Mucosa of descending colon (tissue), 3 donors: Measurements from ENCODE around the gene CRISPLD2. TPM values are rescaled to one million over a fixed set of nuclear protein-coding genes. Genes with fewer than 3 reads are reported as not detected.
A peak's percentile ranks its signal among the peaks of the same experiment; 100 is the strongest.

ENCODE experiments used
- ATAC-seq: fragments of 200-7000 bp; cut with Tn5 transposase; one replicate; pipeline ENCODE4 v1.9.1; 2020; ENCODE audit warnings: mild to moderate bottlenecking, moderate library complexity
- DNase-seq, 3 donors: peaks; one replicate each; pipeline ENCODE4 v3.0.0-alpha.2; 2020
- H3K36me3 ChIP-seq: fragments of 200-600 bp; one replicate; pipeline ENCODE4 v1.8.0; 2021; ENCODE audit warnings: low read depth, mild to moderate bottlenecking
- H3K4me1 ChIP-seq: fragments of 200-600 bp; one replicate; pipeline ENCODE4 v1.8.0; 2021; ENCODE audit warnings: low read depth, mild to moderate bottlenecking
- H3K4me3 ChIP-seq: fragments of 200-600 bp; one replicate; pipeline ENCODE4 v1.8.0; 2021; ENCODE audit warnings: mild to moderate bottlenecking
- H3K9me3 ChIP-seq: fragments of 200-600 bp; one replicate; pipeline ENCODE4 v1.8.0; 2021; ENCODE audit warnings: mild to moderate bottlenecking
- intact Hi-C, 2 donors: fragments of 100-400 bp; cut with DNase I in 1 of 2; cut with micrococcal nuclease in 1 of 2; formaldehyde crosslinking; loops; one replicate each; pipeline versions ENCODE4 v1.11.0 to v1.11.1; 2022; cut with DNase I, micrococcal nuclease
- total RNA-seq, 3 donors: library from RNA; stranded (reverse); fragmentation: NEBNext Ultra II Directional in 2 of 3; extraction: Animal tissue kit (Norgen Biotek cat#: 25700) in 2 of 3; gene quantifications; one replicate each; pipeline versions ENCODE4 v1.2.1 to v1.2.4, GENCODE V29; 2021 to 2023
- TF ChIP-seq, protein P1 (sequence below): fragments of 200-600 bp; IDR thresholded peaks from one replicate; pipeline ENCODE4 v1.8.0; 2022; ENCODE audit warnings: antibody characterized with exemption, mild to moderate bottlenecking
- donor health status: DM: no; HTN: no; CAD: no; lungs with moderate emphysema.
- donor health status: DM: no; HTN: no; CAD: no.
- donor health status: DM: no; HTN: yes; CAD: no.

Gene CRISPLD2
- total RNA-seq, 3 donors from 2014 or later = 10.5 to 114 (median 38.7) TPM

DNA sequence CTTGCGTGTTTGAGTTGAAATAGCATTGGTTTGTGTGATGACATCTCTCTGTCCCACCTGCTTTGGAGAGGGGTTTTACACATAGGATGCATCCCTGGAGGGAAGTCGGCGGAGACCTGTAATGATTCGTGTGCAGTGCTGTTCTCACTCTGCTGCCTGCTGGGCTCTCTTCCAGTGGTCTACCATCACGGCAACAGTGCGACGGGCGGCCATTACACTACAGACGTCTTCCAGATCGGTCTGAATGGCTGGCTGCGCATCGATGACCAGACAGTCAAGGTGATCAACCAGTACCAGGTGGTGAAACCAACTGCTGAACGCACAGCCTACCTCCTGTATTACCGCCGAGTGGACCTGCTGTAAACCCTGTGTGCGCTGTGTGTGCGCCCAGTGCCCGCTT, 41.1 kb upstream of the CRISPLD2 start:
- H3K36me3 ChIP-seq = no peaks in the 10 kb centered on the region
- no peaks in the 10 kb centered on the region for H3K4me1 ChIP-seq
- TF ChIP-seq, protein P1, sequence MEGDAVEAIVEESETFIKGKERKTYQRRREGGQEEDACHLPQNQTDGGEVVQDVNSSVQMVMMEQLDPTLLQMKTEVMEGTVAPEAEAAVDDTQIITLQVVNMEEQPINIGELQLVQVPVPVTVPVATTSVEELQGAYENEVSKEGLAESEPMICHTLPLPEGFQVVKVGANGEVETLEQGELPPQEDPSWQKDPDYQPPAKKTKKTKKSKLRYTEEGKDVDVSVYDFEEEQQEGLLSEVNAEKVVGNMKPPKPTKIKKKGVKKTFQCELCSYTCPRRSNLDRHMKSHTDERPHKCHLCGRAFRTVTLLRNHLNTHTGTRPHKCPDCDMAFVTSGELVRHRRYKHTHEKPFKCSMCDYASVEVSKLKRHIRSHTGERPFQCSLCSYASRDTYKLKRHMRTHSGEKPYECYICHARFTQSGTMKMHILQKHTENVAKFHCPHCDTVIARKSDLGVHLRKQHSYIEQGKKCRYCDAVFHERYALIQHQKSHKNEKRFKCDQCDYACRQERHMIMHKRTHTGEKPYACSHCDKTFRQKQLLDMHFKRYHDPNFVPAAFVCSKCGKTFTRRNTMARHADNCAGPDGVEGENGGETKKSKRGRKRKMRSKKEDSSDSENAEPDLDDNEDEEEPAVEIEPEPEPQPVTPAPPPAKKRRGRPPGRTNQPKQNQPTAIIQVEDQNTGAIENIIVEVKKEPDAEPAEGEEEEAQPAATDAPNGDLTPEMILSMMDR = no peak
- DNase-seq (no peak), ATAC-seq (no peak)
- no peak overlapping the region for H3K4me3 ChIP-seq
- intact Hi-C loops = no loop called here
- H3K9me3 ChIP-seq = no peaks in the 10 kb centered on the region

GRCh38 chr16:84780063-84780462, 39.7 kb upstream of the CRISPLD2 start:
- intact Hi-C loops = no loop called here
- TF ChIP-seq, protein P1 = no peak
- ATAC-seq = no peak
- H3K36me3 ChIP-seq = no peaks in the 10 kb centered on the region
- H3K4me1 ChIP-seq = no peaks in the 10 kb centered on the region
- H3K9me3 ChIP-seq = no peaks in the 10 kb centered on the region
- no peak overlapping the region for H3K4me3 ChIP-seq
- no peak for DNase-seq

DNA sequence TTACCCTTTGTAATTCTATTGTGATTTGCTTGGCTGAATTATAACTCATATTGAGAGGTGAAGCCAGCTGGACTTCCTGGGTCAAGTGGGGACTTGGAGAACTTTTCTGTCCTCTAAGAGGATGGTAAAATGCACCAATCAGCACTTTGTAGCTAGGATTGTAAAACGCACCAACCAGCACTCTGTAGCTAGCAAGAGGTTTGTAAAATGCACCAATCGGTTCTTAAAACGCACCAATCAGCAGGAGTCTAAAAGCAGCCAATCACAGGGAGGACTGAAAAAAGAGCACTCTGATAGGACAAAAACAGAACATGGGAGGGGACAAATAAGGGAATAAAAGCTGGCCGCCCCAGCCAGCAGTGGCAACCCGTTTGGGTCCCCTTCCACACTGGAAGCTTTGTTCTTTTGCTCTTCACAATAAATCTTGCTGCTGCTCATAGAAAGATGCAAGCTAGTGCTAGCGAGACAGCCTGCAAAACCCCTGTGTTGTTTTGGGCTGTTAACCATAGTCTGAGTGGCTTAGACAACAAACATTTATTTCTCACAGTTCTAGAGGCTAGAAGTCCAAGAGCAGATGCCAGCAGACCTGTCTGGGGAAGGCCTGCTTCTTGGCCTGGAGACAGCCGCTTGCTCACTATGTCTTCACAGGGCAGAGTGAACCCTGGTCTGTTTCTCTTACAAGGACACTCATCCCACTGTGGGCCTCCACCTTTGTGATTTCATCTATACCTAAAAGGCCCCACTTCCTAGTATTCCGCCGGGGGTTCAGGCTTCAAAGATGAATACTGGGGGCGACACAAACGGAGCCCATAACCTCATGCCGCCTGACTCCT, 39.0 kb upstream of the CRISPLD2 start:
- Histone ChIP-seq H3K4me1 (no peaks in the 10 kb centered on the region), H3K9me3 (no peaks in the 10 kb centered on the region), H3K36me3 (no peaks in the 10 kb centered on the region), H3K4me3 (no peak overlapping the region)
- ATAC-seq (no peak), DNase-seq (no peak)
- intact Hi-C loops = no loop called here
- TF ChIP-seq, protein P1 = no peak

GRCh38 chr16:84782846-84783245, 36.9 kb upstream of the CRISPLD2 start:
- no peak overlapping the region for H3K4me3 ChIP-seq
- intact Hi-C loops = no loop called here
- no peak for DNase-seq
- H3K36me3 ChIP-seq = no peaks in the 10 kb centered on the region
- TF ChIP-seq, protein P1 = no peak
- ATAC-seq = no peak
- no peaks in the 10 kb centered on the region for H3K9me3 ChIP-seq
- H3K4me1 ChIP-seq = peaks cover 14% of the 10 kb centered on the region

GRCh38 chr16:84785843-84786581, 33.8 kb upstream of the CRISPLD2 start:
- no peaks in the 10 kb centered on the region for H3K9me3 ChIP-seq
- TF ChIP-seq, protein P1 = no peak
- DNase-seq = peak; percentile 56 to 68 (median 66)
- H3K4me1 ChIP-seq = peaks cover 14% of the 10 kb centered on the region
- intact Hi-C loops = no loop called here
- peak; percentile 70 for ATAC-seq
- no peaks in the 10 kb centered on the region for H3K36me3 ChIP-seq
- H3K4me3 ChIP-seq = no peak overlapping the region
